A549 (cell line): ENCODE results near the gene TMEM123. TPM values are rescaled to one million over a fixed set of nuclear protein-coding genes. Genes with fewer than 3 reads are reported as not detected.
A peak's percentile ranks its signal among the peaks of the same experiment; 100 is the strongest.

ENCODE experiments used
- ATAC-seq, 2 experiments: fragments of 200-7000 bp in 1 of 2; fragments of >200 bp in 1 of 2; cut with Nextera tagmentation in 1 of 2; cut with Tn5 transposase in 1 of 2; 3 replicates each; pipeline versions ENCODE4 v1.8.0 to v1.9.1; 2018 to 2020; ENCODE audit warnings: mild to moderate bottlenecking in 1 of 2, moderate library complexity in 1 of 2
- CTCF ChIA-PET: fragments of 300-600 bp; sonication (Branson Sonifier 250); formaldehyde crosslinking; extraction: SDS; loops from one replicate; lab custom pipeline; 2021; ENCODE audit warnings: antibody characterized with exemption, inconsistent platforms; lab: Yijun Ruan, JAX
- POLR2A ChIA-PET: fragments of 350-600 bp; formaldehyde crosslinking; extraction: SDS; loops from one replicate; lab custom pipeline; 2021; ENCODE audit warnings: antibody characterized with exemption, inconsistent platforms; lab: Yijun Ruan, JAX
- DNase-seq, 2 experiments: peaks; one replicate each; pipeline versions ENCODE4 v3.0.0 to v3.0.0-alpha.2; 2011 to 2016; ENCODE audit warnings: low read depth in 1 of 2, low spot score in 1 of 2
- FAIRE-seq: peaks from 2 replicates; lab custom pipeline; 2011; peaks lifted over from hg19 to GRCh38; lab: Jason Lieb, UNC
- H3K27ac ChIP-seq, 2 experiments: fragments of >200 bp; sonication (Bioruptor Twin); formaldehyde crosslinking; 3 replicates each; pipeline ENCODE4 v1.5.1; 2016 to 2017
- H3K4me1 ChIP-seq: fragments of >200 bp; sonication (Bioruptor Twin); formaldehyde crosslinking; 3 replicates; pipeline ENCODE4 v1.6.1; 2016
- H3K4me2 ChIP-seq: fragments of >200 bp; sonication (Bioruptor Twin); formaldehyde crosslinking; 3 replicates; pipeline ENCODE4 v1.6.1; 2016
- H3K4me3 ChIP-seq: fragments of >200 bp; sonication (Bioruptor Twin); formaldehyde crosslinking; 3 replicates; pipeline ENCODE4 v1.5.1; 2016
- H3K9me3 ChIP-seq: fragments of >200 bp; sonication (Bioruptor Twin); formaldehyde crosslinking; 3 replicates; pipeline ENCODE4 v1.6.1; 2016
- BHLHE40 ChIP-seq: IDR thresholded peaks from 2 replicates; pipeline ENCODE4 v1.6.1; 2012; ENCODE audit warnings: low read depth, low read length, inconsistent platforms
- CTCF ChIP-seq: fragments of >200 bp; sonication (Bioruptor Twin); formaldehyde crosslinking; IDR thresholded peaks from 3 replicates; pipeline ENCODE4 v1.5.1; 2016
- ESRRA ChIP-seq: fragments of 150-350 bp; IDR thresholded peaks from 2 replicates; pipeline ENCODE4 v1.6.1; 2014; ENCODE audit warnings: mild to moderate bottlenecking, low read length, borderline replicate concordance
- FOSL2 ChIP-seq, 2 experiments: fragments of 450-650 bp in 1 of 2; fragments of >200 bp in 1 of 2; sonication (Bioruptor Twin) in 1 of 2; formaldehyde crosslinking; IDR thresholded peaks; 2 replicates each; pipeline versions ENCODE4 v1.5.0 to v1.6.1; 2016 to 2020; ENCODE audit warnings: mild to moderate bottlenecking in 1 of 2, moderate library complexity in 1 of 2
- KDM1A ChIP-seq: fragments of 200-600 bp; sonication (generic); IDR thresholded peaks from 2 replicates; pipeline ENCODE4 v1.6.1; 2016; ENCODE audit warnings: low read depth, mild to moderate bottlenecking
- MAX ChIP-seq: IDR thresholded peaks from 2 replicates; pipeline ENCODE4 v1.6.1; 2012
- MAZ ChIP-seq: fragments of 150-350 bp; IDR thresholded peaks from 2 replicates; pipeline ENCODE4 v1.6.1; 2014; ENCODE audit warnings: antibody characterized with exemption, low read depth, low read length, borderline replicate concordance
- MYC ChIP-seq: IDR thresholded peaks from 2 replicates; pipeline ENCODE4 v1.6.1; 2012; ENCODE audit warnings: mild to moderate bottlenecking, inconsistent platforms, low read length, improper control_type of control experiment, borderline replicate concordance
- PHF8 ChIP-seq: fragments of 200-600 bp; sonication (generic); IDR thresholded peaks from 2 replicates; pipeline ENCODE4 v1.6.1; 2016; ENCODE audit warnings: low read depth, mild to moderate bottlenecking, antibody characterized with exemption, moderate library complexity, borderline replicate concordance
- RNF2 ChIP-seq: fragments of 200-600 bp; sonication (generic); IDR thresholded peaks from 2 replicates; pipeline ENCODE4 v1.6.1; 2016; ENCODE audit warnings: low read depth, mild to moderate bottlenecking, antibody characterized with exemption, moderate library complexity, borderline replicate concordance
- USF2 ChIP-seq: fragments of 450-650 bp; IDR thresholded peaks from 2 replicates; pipeline ENCODE4 v1.6.1; 2014; ENCODE audit warnings: antibody characterized with exemption
- ZC3H11A ChIP-seq: fragments of 450-650 bp; IDR thresholded peaks from 2 replicates; pipeline ENCODE4 v1.6.1; 2014; ENCODE audit warnings: antibody characterized with exemption, mild to moderate bottlenecking
- ZFP36 ChIP-seq: fragments of 450-650 bp; IDR thresholded peaks from 2 replicates; pipeline ENCODE4 v1.6.1; 2014; ENCODE audit warnings: borderline replicate concordance; ENCODE audit not compliant: partially characterized antibody
- WGBS: methylation state at CpG from one replicate; pipeline ENCODE4 v1.1.6; 2017; ENCODE audit errors: missing lambda C conversion rate; 5-methylcytosine and 5-hydroxymethylcytosine counted together
- polyA plus RNA-seq, 4 experiments: library from polyadenylated mRNA; depleted of rRNA in 3 of 4; stranded (reverse); fragments of >200 nt; fragmentation: RNase III in 1 of 4; extraction: RNeasy Plus Mini Kit Qiagen cat#74134 plus additional on column Dnase treatment in 1 of 4; gene quantifications; 2 replicates in 3 of 4; 3 replicates in 1 of 4; pipeline ENCODE4 v1.2.3, GENCODE V29; 2011 to 2017

The TMEM123 gene
- polyA plus RNA-seq, 2 of the 4 experiments (the other 2 are of a cell fraction), result 199 to 458 TPM

- TF ChIP-seq CTCF (no peak), KDM1A (no peak), BHLHE40 (no peak), MAZ (no peak)
Observed at GRCh38 chr11:102361086-102362031, 91.2 kb downstream of the TMEM123 start (continued).

- ATAC-seq (no peak), FAIRE-seq (no peak), DNase-seq (no peak)
- H3K27ac ChIP-seq, result no peak overlapping the region
- CTCF ChIA-PET, result interaction anchor here (2.1 to 2.9 kb wide), 2 partner anchors 30 to 252 kb away, joined by 10 to 12 read pairs; no protein-coding TSS in a partner anchor
- no peak for TF ChIP-seq MYC
- no peak for TF ChIP-seq FOSL2 (IDR thresholded peaks at IDR 0.05)
- TF ChIP-seq FOSL2 (CRISPR knock-in tag; IDR thresholded peaks at IDR 0.05), result no peak
- no peak for TF ChIP-seq ESRRA
- TF ChIP-seq RNF2, result no peak
- TF ChIP-seq ZC3H11A, result no peak
- TF ChIP-seq PHF8, result no peak
- TF ChIP-seq USF2, result no peak
- TF ChIP-seq MAX, result no peak
- no peak for TF ChIP-seq CTCF
- H3K9me3 ChIP-seq, result peaks cover 15% of the 10 kb centered on the region; the same call in 1 of the 3 replicates
- H3K4me1 ChIP-seq, result no peaks in the 10 kb centered on the region
- POLR2A ChIA-PET, result no interaction called here
- WGBS, result 89% methylated on average over 3 of the region's 3 CpGs
- H3K4me2 ChIP-seq, result no peak overlapping the region
- no peak overlapping the region for H3K4me3 ChIP-seq
Observed at GRCh38 chr11:102360681-102361080, 91.9 kb downstream of the TMEM123 start.

GRCh38 chr11:102359372-102359771, 93.2 kb downstream of the TMEM123 start:
- WGBS, result 93% methylated on average over 3 of the region's 3 CpGs
- Histone ChIP-seq H3K4me2 (no peak overlapping the region), H3K4me3 (no peak overlapping the region), H3K27ac (no peak overlapping the region), H3K9me3 (peaks cover 15% of the 10 kb centered on the region; the same call in 1 of the 3 replicates), H3K4me1 (no peaks in the 10 kb centered on the region)
- no peak for TF ChIP-seq ZFP36
- ChIA-PET CTCF (interaction anchor here (1.3 to 2.9 kb wide), 3 partner anchors 20 to 254 kb away, joined by 3 to 10 read pairs (median 6); no protein-coding TSS in a partner anchor), POLR2A (no interaction called here)
- no peak for FAIRE-seq
- ATAC-seq, result no peak
- DNase-seq, result peak in 1 of 2 experiments; percentile 28
